ENCODE results near the gene INSIG2.

INSIG2 gene

GRCh38 chr2:118131771-118132170, 43.5 kb downstream of the INSIG2 start:
- no peak for DNase-seq

GRCh38 chr2:118133916-118134315, 45.6 kb downstream of the INSIG2 start:
- no peak for DNase-seq

- no peak for DNase-seq
Measured at GRCh38 chr2:118134650-118135049, 46.4 kb downstream of the INSIG2 start.

- no peak for DNase-seq
Measured at GRCh38 chr2:118145207-118145606, 56.9 kb downstream of the INSIG2 start.

- no peak for DNase-seq
Measured at GRCh38 chr2:118145806-118146205, 57.5 kb downstream of the INSIG2 start.

GRCh38 chr2:118146315-118147283, 58.3 kb downstream of the INSIG2 start:
- no peak for DNase-seq

GRCh38 chr2:118148133-118148532, 59.9 kb downstream of the INSIG2 start:
- no peak for DNase-seq

- peak in 1 of 5 experiments; percentile 8 for DNase-seq
Measured at GRCh38 chr2:118148809-118149208, 60.5 kb downstream of the INSIG2 start.

GRCh38 chr2:118150294-118150693, 62.0 kb downstream of the INSIG2 start:
- no peak for DNase-seq

GRCh38 chr2:118151831-118152230, 63.6 kb downstream of the INSIG2 start:
- no peak for DNase-seq

GRCh38 chr2:118153433-118153832, 65.2 kb downstream of the INSIG2 start:
- DNase-seq = no peak

- no peak for DNase-seq
Measured at GRCh38 chr2:118154176-118154575, 65.9 kb downstream of the INSIG2 start.
